HG03135 (cell line): ENCODE measurements around the gene CRELD2.

Experiments
- ATAC-seq: cut with Tn5 transposase; IDR thresholded peaks from one replicate; pipeline ENCODE4 v1.9.1; 2021; ENCODE audit warnings: mild to moderate bottlenecking, moderate library complexity; ENCODE audit not compliant: unreplicated experiment

CRELD2 gene

GRCh38 chr22:49910229-49911155 lies 7.9 kb upstream of the CRELD2 start:
- no peak for ATAC-seq

DNA sequence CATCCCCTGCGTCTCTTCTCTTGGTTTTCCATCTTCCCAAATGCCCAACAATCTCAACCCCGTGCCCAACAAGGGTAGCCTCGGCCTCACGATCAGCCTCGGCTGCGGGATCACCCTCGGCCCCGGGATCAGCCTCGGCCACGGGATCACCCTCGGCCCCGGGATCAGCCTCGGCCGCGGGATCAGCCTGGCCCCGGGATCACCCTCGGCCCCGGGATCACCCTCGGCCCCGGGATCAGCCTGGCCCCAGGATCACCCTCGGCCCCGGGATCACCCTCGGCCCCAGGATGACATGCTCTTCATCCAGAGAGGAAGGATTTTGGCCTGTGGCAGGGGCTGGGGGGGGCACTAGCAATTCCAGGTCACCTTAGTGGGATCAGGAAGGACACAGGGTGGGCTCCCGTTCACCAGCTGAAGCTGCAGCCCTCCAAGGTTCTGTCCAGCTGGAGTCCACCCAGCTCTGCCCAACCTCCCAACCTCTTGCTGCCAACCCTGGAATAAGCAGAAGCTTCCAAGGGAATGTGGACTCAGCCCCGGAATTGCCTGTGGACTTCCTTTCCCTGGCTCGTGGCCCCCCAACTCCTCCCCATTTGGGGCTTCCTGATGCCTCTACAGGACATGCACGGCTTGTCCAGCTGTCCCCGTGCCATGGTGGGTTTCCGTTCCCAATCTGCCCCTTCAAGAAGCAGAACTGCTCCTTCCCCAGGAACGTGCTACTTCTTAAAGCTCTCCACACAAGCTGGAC lies 6.4 kb upstream of the CRELD2 start:
- no peak for ATAC-seq

DNA sequence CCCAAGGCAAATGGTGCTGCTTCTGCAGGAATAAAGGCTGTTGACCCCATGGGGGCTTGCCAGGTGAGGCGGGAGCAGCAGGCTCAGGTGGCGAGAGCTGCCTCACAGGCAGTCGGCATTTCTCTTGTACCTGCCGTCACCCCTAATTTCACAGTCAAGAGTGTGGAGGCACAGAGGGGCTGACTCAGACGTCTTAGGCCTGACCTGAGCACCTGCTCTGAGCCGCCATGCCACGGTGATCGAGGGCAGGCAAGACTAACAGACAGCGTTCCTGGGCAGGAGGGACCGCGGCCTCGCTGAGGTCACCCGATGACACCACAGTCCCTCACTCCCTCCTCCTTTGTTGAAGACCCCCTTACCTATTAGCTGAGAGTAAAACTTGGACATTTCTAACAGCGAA lies 5.4 kb upstream of the CRELD2 start:
- ATAC-seq, result no peak

DNA sequence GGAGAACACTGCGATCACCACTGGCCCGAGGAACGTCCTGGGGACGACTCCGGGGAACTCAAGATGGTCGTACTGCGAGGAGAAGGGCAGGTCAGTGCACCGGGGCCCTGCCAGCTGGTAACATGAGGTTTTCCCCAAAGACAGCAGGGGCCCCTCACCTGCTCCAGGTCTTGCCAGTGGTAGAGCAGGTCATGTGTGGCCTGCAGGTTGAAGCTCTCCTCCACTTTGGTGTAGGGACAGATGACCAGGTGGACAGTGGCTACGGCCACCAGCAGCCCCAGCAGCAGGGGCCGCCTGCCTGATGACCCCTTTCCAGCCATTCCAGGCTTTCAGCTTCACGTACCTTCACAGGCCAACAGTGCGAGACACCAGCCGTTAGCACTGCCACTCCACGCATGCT lies 5.0 kb upstream of the CRELD2 start:
- no peak for ATAC-seq

- ATAC-seq, result no peak
Observed at GRCh38 chr22:49914256-49914655, 4.2 kb upstream of the CRELD2 start.

GRCh38 chr22:49915610-49916009 lies 2.8 kb upstream of the CRELD2 start:
- ATAC-seq, result no peak

GRCh38 chr22:49916831-49917230 lies 1.6 kb upstream of the CRELD2 start:
- ATAC-seq, result no peak

DNA sequence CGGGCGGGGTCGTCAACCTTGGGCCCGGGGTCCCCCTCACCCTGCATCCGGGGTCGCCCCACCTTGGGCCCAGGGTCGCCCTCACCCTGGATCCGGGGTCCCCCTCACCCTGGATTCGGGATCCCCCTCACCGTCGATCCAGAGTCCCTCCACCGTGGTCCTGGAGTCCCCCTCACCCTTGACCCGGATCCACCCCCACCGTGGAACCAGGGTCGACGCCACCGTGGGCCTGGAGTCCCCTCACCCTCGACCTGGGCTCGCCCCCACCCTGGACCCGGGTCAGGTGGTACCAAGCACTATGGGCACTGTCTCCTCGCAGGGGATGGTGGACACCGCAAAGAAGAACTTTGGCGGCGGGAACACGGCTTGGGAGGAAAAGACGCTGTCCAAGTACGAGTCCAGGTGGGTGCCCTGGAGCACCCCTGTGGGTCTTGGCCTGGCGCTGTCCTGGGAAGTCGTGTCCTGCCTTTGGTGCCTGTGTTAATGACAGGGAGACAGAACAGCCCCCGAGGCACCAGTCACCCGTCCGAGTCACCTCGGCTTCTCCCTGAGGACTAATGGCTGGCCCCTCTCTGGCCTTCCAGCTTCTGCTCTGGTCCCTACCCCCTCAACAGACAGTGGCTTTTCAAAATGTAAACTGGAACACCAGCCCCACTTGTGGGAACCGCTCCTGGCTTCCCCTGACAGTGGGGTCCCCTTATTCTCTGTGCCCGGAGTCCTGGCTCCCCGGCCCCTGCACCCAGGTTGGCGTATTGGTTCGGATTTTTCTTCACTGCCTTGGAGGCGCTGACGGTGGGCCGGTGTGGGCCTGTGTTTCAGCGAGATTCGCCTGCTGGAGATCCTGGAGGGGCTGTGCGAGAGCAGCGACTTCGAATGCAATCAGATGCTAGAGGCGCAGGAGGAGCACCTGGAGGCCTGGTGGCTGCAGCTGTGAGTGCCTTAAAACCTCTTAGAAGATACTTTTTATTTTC lies 762 bp downstream of the CRELD2 start:
- peak; percentile 6 for ATAC-seq

DNA sequence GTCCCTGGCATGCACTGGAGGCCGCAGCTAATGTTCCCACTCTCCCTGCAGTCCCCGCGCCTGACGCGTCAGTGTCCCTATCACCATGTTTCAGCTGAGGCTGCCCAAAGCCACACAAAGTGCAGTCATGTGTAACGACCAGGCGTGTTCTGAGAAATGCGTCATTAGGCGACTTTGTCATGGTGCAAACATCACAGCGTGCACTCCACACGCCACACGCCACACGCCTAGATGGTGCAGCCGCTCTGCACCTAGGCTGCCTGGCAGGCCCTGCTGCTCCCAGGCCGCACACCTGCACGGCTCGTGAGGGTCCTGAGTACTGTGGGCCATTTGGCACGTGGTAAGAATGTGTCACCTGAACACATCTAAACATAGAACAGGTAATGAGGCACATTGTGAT lies 2.4 kb downstream of the CRELD2 start:
- ATAC-seq, result no peak

GRCh38 chr22:49921508-49922278 lies 3.3 kb downstream of the CRELD2 start:
- no peak for ATAC-seq

GRCh38 chr22:49922484-49922883 lies 4.0 kb downstream of the CRELD2 start:
- ATAC-seq, result no peak

GRCh38 chr22:49922926-49923325 lies 4.5 kb downstream of the CRELD2 start:
- ATAC-seq, result no peak

DNA sequence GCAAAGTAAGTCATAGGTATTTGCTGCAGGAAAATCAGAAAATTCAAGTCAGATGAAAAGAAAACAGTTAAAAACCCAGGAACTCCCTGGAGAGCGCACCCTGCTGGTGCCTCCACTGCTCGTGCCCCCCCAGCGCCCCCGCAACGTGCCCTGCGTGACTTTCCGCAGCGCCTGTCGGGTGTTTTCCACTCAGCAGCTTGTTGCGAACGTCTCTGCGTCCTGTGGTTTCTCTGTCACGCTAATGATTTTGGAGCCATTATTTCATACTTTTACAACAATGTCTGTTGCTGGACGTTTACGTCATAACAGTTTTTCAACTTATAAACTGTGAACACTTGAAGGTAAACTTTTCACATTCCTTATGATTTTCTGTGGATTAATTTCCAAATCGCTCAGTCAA lies 5.0 kb downstream of the CRELD2 start:
- no peak for ATAC-seq

DNA sequence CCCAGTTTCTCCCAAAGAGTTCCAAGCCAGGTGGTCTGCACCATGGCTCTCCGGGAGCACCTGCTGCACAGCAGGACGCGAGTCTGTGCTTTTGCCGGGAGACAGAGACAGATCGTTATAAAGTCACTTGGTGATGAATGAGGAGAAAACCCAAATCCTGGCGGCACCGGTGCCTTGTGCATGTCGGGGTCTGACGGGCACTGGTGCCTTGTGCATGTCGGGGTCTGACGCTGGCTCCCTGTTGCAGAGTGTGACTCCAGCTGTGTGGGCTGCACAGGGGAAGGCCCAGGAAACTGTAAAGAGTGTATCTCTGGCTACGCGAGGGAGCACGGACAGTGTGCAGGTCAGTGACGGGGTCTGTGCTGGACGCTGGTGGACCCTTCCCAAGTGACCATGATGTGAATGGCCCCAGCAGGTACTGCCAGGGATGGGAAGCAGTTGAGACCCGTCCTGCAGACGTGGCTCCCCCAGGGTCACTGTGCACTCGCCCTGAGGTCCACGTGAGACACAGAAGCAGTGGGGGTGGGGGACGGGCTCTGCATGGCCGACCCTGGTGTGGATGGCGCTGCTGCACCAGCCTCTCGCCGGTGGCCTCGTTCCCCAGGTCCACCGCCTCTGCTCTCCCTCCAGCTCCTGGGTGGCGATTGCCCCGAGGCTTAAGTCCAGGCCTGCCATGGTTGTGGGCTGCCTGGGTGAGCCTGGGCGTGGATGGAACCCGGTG lies 5.8 kb downstream of the CRELD2 start:
- no peak for ATAC-seq

DNA sequence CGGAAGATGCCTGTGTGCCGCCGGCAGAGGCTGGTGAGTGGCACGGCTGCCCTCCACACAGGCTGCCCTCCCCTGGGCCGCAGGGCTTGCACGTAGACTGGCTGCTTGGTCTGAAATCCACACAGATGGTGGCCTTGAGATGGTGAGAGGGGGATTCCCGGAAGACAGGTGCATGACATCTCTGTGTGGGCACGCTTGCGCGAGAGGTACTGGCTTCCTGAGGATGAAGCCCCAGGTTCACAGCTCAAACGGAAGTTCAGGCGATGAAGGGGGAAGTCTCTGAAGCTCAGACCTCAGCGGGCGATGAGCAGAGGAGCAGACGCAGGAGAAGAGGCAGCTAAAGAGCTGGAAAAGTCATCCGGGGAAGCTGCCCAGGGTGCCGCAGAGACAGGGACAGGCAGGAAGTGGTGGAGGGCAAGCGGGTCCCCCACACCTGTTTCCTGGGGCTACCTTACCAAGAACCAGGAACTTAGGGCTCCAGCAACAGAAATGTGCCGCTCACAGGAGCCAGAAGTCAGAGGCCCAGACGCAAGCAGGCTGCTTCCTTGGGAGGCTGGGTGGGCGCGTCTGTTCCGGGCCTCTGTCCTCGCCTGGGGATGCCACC lies 7.2 kb downstream of the CRELD2 start:
- ATAC-seq, result peak; percentile 38

- ATAC-seq, result no peak
Observed at GRCh38 chr22:49926916-49927315, 8.5 kb downstream of the CRELD2 start.

GRCh38 chr22:49927483-49928184 lies 9.2 kb downstream of the CRELD2 start:
- ATAC-seq, result no peak

DNA sequence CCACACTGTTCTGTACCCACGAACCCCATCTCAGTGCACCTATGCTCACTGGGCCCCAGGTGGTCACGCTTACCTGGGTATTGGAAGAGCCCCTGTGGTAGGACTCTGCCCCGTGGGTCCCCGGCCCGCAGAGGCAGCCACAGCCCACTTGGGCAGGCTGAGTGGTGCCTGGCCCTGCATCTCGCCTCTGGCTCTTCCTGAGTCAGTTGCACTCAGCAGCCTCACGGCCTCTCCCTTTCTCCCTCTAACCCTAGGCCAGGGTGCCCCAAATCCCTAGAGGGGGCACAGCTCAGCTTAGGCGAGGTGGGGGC lies 9.7 kb downstream of the CRELD2 start:
- ATAC-seq, result no peak
